IMR-90 (cell line): ENCODE results near the gene ACACB. TPM values are rescaled to one million over a fixed set of nuclear protein-coding genes. Genes with fewer than 3 reads are reported as not detected.

Source experiments
- ATAC-seq: fragments of 200-7000 bp; cut with Tn5 transposase; 2 replicates; pipeline ENCODE4 v1.9.1; 2020; ENCODE audit warnings: low read depth, mild to moderate bottlenecking, moderate library complexity
- BruUV-seq: library from RNA; stranded (reverse); fragments of 400-500 nt; replicated peaks from 2 replicates; lab custom pipeline; 2021; lab: Mats Ljungman, UMichigan
- CTCF ChIA-PET: fragments of 300-600 bp; formaldehyde crosslinking; extraction: SDS; loops from one replicate; lab custom pipeline; 2021; ENCODE audit warnings: antibody characterized with exemption; lab: Yijun Ruan, JAX
- POLR2A ChIA-PET: fragments of 300-600 bp; sonication (Branson Sonifier 250); formaldehyde crosslinking; loops from one replicate; lab custom pipeline; 2022; ENCODE audit warnings: antibody characterized with exemption; ENCODE audit not compliant: unreplicated experiment; lab: Charles Lee
- DNase-seq: peaks from one replicate; pipeline ENCODE4 v3.0.0; 2013
- H2AFZ ChIP-seq: replicated peaks from 2 replicates; pipeline ENCODE3; 2013; ENCODE audit warnings: low read length, mild to moderate bottlenecking; ENCODE audit not compliant: poor library complexity
- H2AK5ac ChIP-seq: 2 replicates; pipeline ENCODE4 v1.6.1; 2013; ENCODE audit warnings: low read depth, low read length, inconsistent platforms
- H2AK9ac ChIP-seq: replicated peaks from 2 replicates; pipeline ENCODE3; 2013; ENCODE audit warnings: mild to moderate bottlenecking, low read depth, low read length, moderate library complexity; ENCODE audit not compliant: poor library complexity
- H2BK120ac ChIP-seq: 2 replicates; pipeline ENCODE4 v1.6.1; 2013; ENCODE audit warnings: low read depth, low read length, inconsistent platforms
- H2BK15ac ChIP-seq: 3 replicates; pipeline ENCODE4 v1.6.1; 2013; ENCODE audit warnings: low read depth, low read length, inconsistent platforms
- H2BK20ac ChIP-seq: 2 replicates; pipeline ENCODE4 v1.6.1; 2013; ENCODE audit warnings: low read depth, mild to moderate bottlenecking, inconsistent platforms, low read length, moderate library complexity
- H2BK5ac ChIP-seq: 2 replicates; pipeline ENCODE4 v1.6.1; 2013; ENCODE audit warnings: mild to moderate bottlenecking, low read depth, low read length, inconsistent platforms; ENCODE audit not compliant: poor library complexity, severe bottlenecking
- H3K14ac ChIP-seq: replicated peaks from 2 replicates; pipeline ENCODE4 v1.6.1; 2013; ENCODE audit warnings: low read depth, low read length, inconsistent platforms
- H3K18ac ChIP-seq: 2 replicates; pipeline ENCODE4 v1.6.1; 2013; ENCODE audit warnings: low read depth, low read length, control low read depth
- H3K23ac ChIP-seq: 2 replicates; pipeline ENCODE4 v1.6.1; 2013; ENCODE audit warnings: low read depth, low read length, inconsistent platforms
- H3K27ac ChIP-seq: 2 replicates; pipeline ENCODE4 v1.5.1; 2013; ENCODE audit warnings: mild to moderate bottlenecking, control low read depth, low read length; ENCODE audit not compliant: insufficient read depth
- H3K27me3 ChIP-seq: 2 replicates; pipeline ENCODE4 v1.6.1; 2013; ENCODE audit warnings: low read length; ENCODE audit not compliant: control insufficient read depth, insufficient read depth
- H3K36me3 ChIP-seq: 2 replicates; pipeline ENCODE4 v1.6.1; 2013; ENCODE audit warnings: low read length, mixed read lengths; ENCODE audit not compliant: control insufficient read depth, insufficient read depth
- H3K4ac ChIP-seq: 2 replicates; pipeline ENCODE4 v1.6.1; 2013; ENCODE audit warnings: low read depth, low read length, inconsistent platforms
- H3K4me1 ChIP-seq: 2 replicates; pipeline ENCODE4 v1.6.1; 2013; ENCODE audit warnings: low read length, mixed read lengths; ENCODE audit not compliant: control insufficient read depth, insufficient read depth
- H3K4me2 ChIP-seq: 2 replicates; pipeline ENCODE4 v1.6.1; 2013; ENCODE audit warnings: low read depth, mild to moderate bottlenecking, control low read depth, low read length, moderate library complexity
- H3K4me3 ChIP-seq: 2 replicates; pipeline ENCODE4 v1.5.1; 2013; ENCODE audit warnings: low read depth, mild to moderate bottlenecking, control low read depth, low read length, moderate library complexity; ENCODE audit not compliant: insufficient read depth
- H3K56ac ChIP-seq: 2 replicates; pipeline ENCODE4 v1.6.1; 2013; ENCODE audit warnings: low read length, inconsistent platforms; ENCODE audit not compliant: insufficient read depth; ENCODE audit errors: extremely low read depth
- H3K79me1 ChIP-seq, 2 experiments: 2 replicates each; pipeline ENCODE4 v1.6.1; 2013; ENCODE audit warnings: low read length in 2 of 2, inconsistent platforms in 1 of 2, low read depth in 1 of 2
- H3K9ac ChIP-seq: 2 replicates; pipeline ENCODE4 v1.6.1; 2013; ENCODE audit warnings: low read depth, low read length, control low read depth
- H3K9me1 ChIP-seq: 2 replicates; pipeline ENCODE4 v1.6.1; 2013; ENCODE audit warnings: low read length, inconsistent platforms; ENCODE audit not compliant: insufficient read depth
- H3K9me3 ChIP-seq: 2 replicates; pipeline ENCODE4 v1.6.1; 2013; ENCODE audit warnings: low read length; ENCODE audit not compliant: control insufficient read depth, insufficient read depth
- H4K20me1 ChIP-seq: 2 replicates; pipeline ENCODE4 v1.6.1; 2013; ENCODE audit warnings: low read length, inconsistent platforms; ENCODE audit not compliant: insufficient read depth
- H4K5ac ChIP-seq: 2 replicates; pipeline ENCODE4 v1.6.1; 2013; ENCODE audit warnings: mild to moderate bottlenecking, low read depth, low read length, control low read depth
- H4K8ac ChIP-seq, 2 experiments: 2 replicates each; pipeline ENCODE4 v1.6.1; 2013; ENCODE audit warnings: low read depth in 2 of 2, low read length in 2 of 2, control low read depth in 1 of 2, inconsistent platforms in 1 of 2
- H4K91ac ChIP-seq: 2 replicates; pipeline ENCODE4 v1.6.1; 2013; ENCODE audit warnings: low read depth, low read length, inconsistent platforms; ENCODE audit not compliant: insufficient read depth
- BHLHE40 ChIP-seq: fragments of 150-350 bp; IDR thresholded peaks from 2 replicates; pipeline ENCODE4 v1.6.1; 2016; ENCODE audit warnings: mild to moderate bottlenecking, low read depth, low read length
- CEBPB ChIP-seq: IDR thresholded peaks from 2 replicates; pipeline ENCODE4 v1.6.1; 2012; ENCODE audit warnings: low read depth, low read length, improper control_type of control experiment
- CHD1 ChIP-seq: IDR thresholded peaks from 2 replicates; pipeline ENCODE4 v1.6.1; 2012; ENCODE audit warnings: low read depth, low read length, improper control_type of control experiment
- ELK1 ChIP-seq: fragments of 150-350 bp; IDR thresholded peaks from 2 replicates; pipeline ENCODE4 v1.6.1; 2016; ENCODE audit warnings: low read depth, mild to moderate bottlenecking, low read length, moderate library complexity, borderline replicate concordance
- FOS ChIP-seq: fragments of 150-350 bp; IDR thresholded peaks from 2 replicates; pipeline ENCODE4 v1.6.1; 2016; ENCODE audit warnings: low read depth, low read length
- MAFK ChIP-seq: IDR thresholded peaks from 2 replicates; pipeline ENCODE4 v1.6.1; 2012; ENCODE audit warnings: low read depth, low read length, improper control_type of control experiment
- MAZ ChIP-seq: IDR thresholded peaks from 2 replicates; pipeline ENCODE4 v1.6.1; 2012; ENCODE audit warnings: low read depth, mild to moderate bottlenecking, low read length, improper control_type of control experiment, moderate library complexity, borderline replicate concordance
- MXI1 ChIP-seq: IDR thresholded peaks from 2 replicates; pipeline ENCODE4 v1.6.1; 2012; ENCODE audit warnings: low read depth, mild to moderate bottlenecking, low read length, moderate library complexity, borderline replicate concordance
- NFE2L2 ChIP-seq: fragments of 150-350 bp; IDR thresholded peaks from 2 replicates; pipeline ENCODE4 v1.6.1; 2016; ENCODE audit warnings: low read depth, mild to moderate bottlenecking, low read length
- POLR2A ChIP-seq: IDR thresholded peaks from 2 replicates; pipeline ENCODE4 v1.6.1; 2012; ENCODE audit warnings: mild to moderate bottlenecking, low read depth, low read length
- RAD21 ChIP-seq: IDR thresholded peaks from 2 replicates; pipeline ENCODE4 v1.6.1; 2012; ENCODE audit warnings: low read length, improper control_type of control experiment
- RCOR1 ChIP-seq: IDR thresholded peaks from 2 replicates; pipeline ENCODE4 v1.6.1; 2012; ENCODE audit warnings: mild to moderate bottlenecking, low read length, improper control_type of control experiment; ENCODE audit not compliant: insufficient replicate concordance
- RFX5 ChIP-seq: IDR thresholded peaks from 2 replicates; pipeline ENCODE4 v1.8.0; 2012; ENCODE audit warnings: low read depth, mild to moderate bottlenecking, low read length, moderate library complexity
- SMC3 ChIP-seq: fragments of 150-350 bp; IDR thresholded peaks from 2 replicates; pipeline ENCODE4 v1.6.1; 2016; ENCODE audit warnings: low read depth, mild to moderate bottlenecking, antibody characterized with exemption, low read length, moderate library complexity
- USF2 ChIP-seq: fragments of 150-350 bp; IDR thresholded peaks from 2 replicates; pipeline ENCODE4 v1.6.1; 2017; ENCODE audit warnings: mild to moderate bottlenecking, antibody characterized with exemption, low read length, low read depth
- WGBS, 2 experiments: methylation state at CpG; one replicate each; pipeline versions ENCODE4 v1.1.5 to v1.1.7; 2013; ENCODE audit warnings: missing lambda C conversion rate in 2 of 2; ENCODE audit not compliant: insufficient read length in 1 of 2; ENCODE audit errors: extremely low coverage in 2 of 2; 5-methylcytosine and 5-hydroxymethylcytosine counted together
- dilution Hi-C: fragments of 300-500 bp; cut with HindIII; formaldehyde crosslinking; loops from one replicate; pipeline ENCODE4 v1.14.3; 2018; ENCODE audit warnings: low sequenced_read_pairs; ENCODE audit not compliant: unreplicated experiment
- in situ Hi-C: fragments of 300-500 bp; cut with MboI; formaldehyde crosslinking; loops from 3 replicates; pipeline ENCODE4 v1.14.3; 2019; ENCODE audit warnings: low sequenced_read_pairs, inconsistent platforms, mixed read lengths
- intact Hi-C: fragments of 100-400 bp; cut with micrococcal nuclease; formaldehyde crosslinking; loops from 2 replicates; pipeline ENCODE4 v1.10.0; 2022
- polyA plus RNA-seq, 3 experiments: library from polyadenylated mRNA; depleted of rRNA; stranded (reverse); fragments of >200 nt; gene quantifications; 2 replicates each; pipeline ENCODE4 v1.2.3, GENCODE V29; 2012; ENCODE audit warnings: low replicate concordance in 1 of 3
- total RNA-seq: library from RNA; depleted of rRNA; stranded (reverse); fragments of >200 nt; gene quantifications from 2 replicates; pipeline ENCODE4 v1.2.3, GENCODE V29; 2012

ACACB gene
- total and polyA plus RNA-seq, 2 of the 4 experiments (the other 2 are of a cell fraction), result 2.0 to 2.1 TPM

- Histone ChIP-seq H3K79me1 (no peaks in the 10 kb centered on the region), H2BK20ac (no peak overlapping the region), H3K4me1 (no peaks in the 10 kb centered on the region), H2AK5ac (no peak overlapping the region), H3K14ac (no peak overlapping the region), H2BK120ac (no peak overlapping the region), H3K9me1 (no peaks in the 10 kb centered on the region), H3K27me3 (no peaks in the 10 kb centered on the region), H3K18ac (no peak overlapping the region), H3K23ac (no peak overlapping the region), H4K20me1 (no peaks in the 10 kb centered on the region), H4K8ac (no peak overlapping the region), H2BK15ac (no peak overlapping the region), H3K56ac (no peak overlapping the region), H2AK9ac (no peak overlapping the region), H3K9ac (no peak overlapping the region), H2BK5ac (no peak overlapping the region), H3K9me3 (no peaks in the 10 kb centered on the region), H4K5ac (no peak overlapping the region), H3K4ac (no peak overlapping the region), H4K91ac (no peak overlapping the region), H2AFZ (no peak overlapping the region), H3K27ac (no peak overlapping the region), H3K4me2 (no peak overlapping the region), H3K36me3 (peaks cover 24% of the 10 kb centered on the region), H3K4me3 (no peak overlapping the region)
- TF ChIP-seq MAZ (no peak), RFX5 (no peak), CHD1 (no peak), NFE2L2 (no peak), RCOR1 (no peak), BHLHE40 (no peak), POLR2A (no peak), USF2 (no peak), MXI1 (no peak), ELK1 (no peak), SMC3 (no peak), CEBPB (no peak), FOS (no peak), MAFK (no peak), RAD21 (no peak)
- ATAC-seq (no peak), DNase-seq (no peak)
- in situ Hi-C loops (no loop called here), intact Hi-C loops (no loop called here), dilution Hi-C loops (no loop called here)
- no CpG with 5 or more reads among the region's 5 CpGs for WGBS, 2 experiments
- no TSS peak for BruUV-seq
- ChIA-PET CTCF (no interaction called here), POLR2A (no interaction called here)
Observed at GRCh38 chr12:109241936-109242335, 125.5 kb downstream of the ACACB start.
